ENCODE results near the gene SYT15B.
A peak's percentile ranks its signal among the peaks of the same experiment; 100 is the strongest.
"Not testable (repeated sequence)": the region's sequence is repeated elsewhere in the genome, so short reads cannot be mapped to it uniquely, and the experiment has no call there.

The SYT15B gene

GRCh38 chr10:47725047-47725446, 38.3 kb downstream of the SYT15B start:
- not testable (repeated sequence) for DNase-seq

DNA sequence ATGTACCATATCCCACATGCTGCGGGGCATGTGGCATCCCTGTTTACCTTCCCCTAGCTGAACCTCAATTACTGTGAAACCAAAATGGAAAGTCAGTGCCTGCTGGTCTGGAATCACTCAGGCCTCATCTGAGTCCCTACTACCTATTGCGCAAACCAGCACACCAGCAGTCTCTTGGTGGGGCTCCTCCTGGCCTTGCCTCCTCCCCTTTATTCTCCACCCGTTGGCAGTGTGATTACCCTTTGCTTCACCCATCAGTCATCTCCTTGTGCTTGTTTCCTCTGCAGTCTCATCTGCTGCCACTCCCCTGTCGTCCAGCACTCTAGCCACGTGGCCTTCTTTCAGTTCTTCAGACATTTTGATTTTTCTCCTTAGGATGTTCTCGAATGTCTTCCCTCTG, 39.3 kb downstream of the SYT15B start:
- peak; percentile 44 for DNase-seq

GRCh38 chr10:47723362-47723761, 40.0 kb downstream of the SYT15B start:
- DNase-seq = not testable (repeated sequence)

GRCh38 chr10:47717011-47717769, 46.2 kb downstream of the SYT15B start:
- not testable (repeated sequence) for DNase-seq
